Ammon's horn (tissue), 1 donor: Measurements from ENCODE around the gene PDE4A.
"Not testable (repeated sequence)": the region's sequence is repeated elsewhere in the genome, so short reads cannot be mapped to it uniquely, and the experiment has no call there.

Experiments
- DNase-seq: peaks from one replicate; pipeline ENCODE4 v3.0.0-alpha.2; 2016; ENCODE audit warnings: low spot score

The PDE4A gene

DNA sequence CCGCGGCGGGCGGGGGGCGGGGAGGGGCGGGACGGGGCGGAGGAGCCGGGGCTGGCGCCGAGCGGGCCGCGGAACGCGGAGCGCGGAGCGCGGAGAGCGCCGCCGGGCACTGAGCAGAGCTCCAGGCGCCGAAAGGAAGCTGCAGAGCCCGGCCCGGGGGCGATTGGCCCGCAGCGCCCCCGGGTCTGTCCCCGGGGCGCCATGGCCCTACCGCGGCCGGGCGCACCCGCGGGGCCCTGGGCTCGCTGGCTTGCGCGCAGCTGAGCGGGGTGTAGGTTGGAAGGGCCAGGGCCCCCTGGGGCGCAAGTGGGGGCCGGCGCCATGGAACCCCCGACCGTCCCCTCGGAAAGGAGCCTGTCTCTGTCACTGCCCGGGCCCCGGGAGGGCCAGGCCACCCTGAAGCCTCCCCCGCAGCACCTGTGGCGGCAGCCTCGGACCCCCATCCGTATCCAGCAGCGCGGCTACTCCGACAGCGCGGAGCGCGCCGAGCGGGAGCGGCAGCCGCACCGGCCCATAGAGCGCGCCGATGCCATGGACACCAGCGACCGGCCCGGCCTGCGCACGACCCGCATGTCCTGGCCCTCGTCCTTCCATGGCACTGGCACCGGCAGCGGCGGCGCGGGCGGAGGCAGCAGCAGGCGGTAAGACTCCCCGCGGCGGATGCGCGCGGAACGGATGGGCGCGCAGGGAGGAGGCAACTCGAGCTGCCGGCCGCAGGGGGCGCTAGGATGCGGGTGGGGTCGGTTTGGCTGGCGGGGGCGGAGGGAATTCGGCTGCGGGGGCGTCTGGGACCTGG lies at the start of gene PDE4A:
Gene PDE4A (plus strand): TSS at position 95 of the 796 bp plus-strand sequence. CDS start 227 bp downstream, at position 322.
- peak; percentile 23 for DNase-seq

DNA sequence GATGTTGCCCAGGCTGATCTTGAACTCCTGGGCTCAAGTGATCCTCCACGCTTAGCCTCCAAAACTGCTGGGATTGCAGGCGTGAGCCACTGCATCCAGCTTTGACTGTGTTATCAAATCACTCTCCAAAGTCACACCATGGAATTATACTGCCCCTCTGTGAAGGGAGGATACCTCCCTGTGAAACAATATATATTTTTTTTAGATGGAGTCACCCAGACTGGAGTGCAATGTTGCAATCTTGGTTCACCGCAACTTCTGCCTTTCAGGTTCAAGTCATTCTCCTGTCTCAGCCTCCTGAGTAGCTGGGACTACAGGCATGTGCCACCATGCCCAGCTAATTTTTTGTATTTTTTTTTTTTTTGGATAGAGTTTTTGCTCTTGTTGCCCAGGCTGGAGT lies 47.6 kb upstream of the PDE4A start:
- peak; percentile 52 for DNase-seq

DNA sequence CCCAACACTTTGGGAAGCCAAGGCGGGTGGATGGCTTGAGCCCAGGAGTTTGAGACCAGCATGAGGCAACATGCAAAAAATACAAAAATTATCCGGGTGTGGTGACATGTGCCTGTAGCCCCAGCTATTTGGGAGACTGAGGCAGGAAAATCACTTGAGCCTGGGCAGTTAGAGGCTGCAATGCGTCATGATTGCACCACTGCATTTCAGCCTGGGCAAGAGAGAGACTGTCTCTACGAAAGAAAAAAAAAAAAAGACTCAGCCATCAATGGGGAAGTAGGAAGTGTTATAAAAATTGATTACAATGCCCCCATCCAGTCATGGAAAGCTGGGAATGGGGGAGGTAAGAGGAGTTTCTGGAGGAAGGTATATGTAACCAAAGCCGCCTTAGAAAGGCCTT lies 45.4 kb upstream of the PDE4A start:
- DNase-seq, result no peak

DNA sequence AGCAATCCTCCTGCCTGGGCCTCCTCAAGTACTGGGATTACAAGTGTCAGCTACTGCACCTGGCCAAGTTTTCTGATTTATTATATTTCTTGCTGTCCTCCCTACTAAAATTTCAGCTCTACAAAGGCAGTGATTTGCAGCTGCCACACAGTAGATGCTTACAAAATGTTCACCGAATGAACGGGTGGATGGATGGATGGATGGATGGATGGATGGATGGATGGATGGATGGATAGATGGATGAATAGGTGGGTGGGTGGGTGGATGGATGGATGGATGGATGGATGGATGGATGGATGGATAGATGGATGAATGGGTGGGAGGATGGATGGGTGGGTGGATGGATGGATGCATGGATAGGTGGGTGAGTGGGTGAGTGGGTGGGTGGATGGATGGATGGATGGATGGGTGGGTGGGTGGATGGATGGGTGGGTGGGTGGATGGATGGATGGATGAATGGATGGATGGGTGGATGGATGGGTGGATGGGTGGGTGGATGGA lies 43.1 kb upstream of the PDE4A start:
- DNase-seq, result not testable (repeated sequence)

DNA sequence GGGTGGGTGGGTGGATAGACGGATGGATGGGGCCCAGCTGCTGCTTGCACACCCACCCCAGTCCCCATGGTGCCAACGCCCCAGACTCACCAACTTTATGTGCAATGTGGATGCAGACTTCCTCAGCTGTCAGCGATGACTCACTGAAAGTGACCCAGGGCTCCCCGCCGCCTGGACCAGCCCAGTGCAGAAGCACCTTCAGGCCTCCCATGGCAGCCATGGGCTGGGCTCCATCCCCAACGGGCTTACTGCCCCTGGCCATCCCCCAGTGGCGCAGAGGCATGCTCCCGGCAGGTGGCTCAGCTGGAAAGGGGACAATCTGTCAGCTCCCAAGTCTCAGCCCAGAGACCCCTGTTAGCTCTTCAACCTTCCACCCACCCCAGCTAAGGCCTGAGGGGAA lies 42.2 kb upstream of the PDE4A start:
- no peak for DNase-seq

DNA sequence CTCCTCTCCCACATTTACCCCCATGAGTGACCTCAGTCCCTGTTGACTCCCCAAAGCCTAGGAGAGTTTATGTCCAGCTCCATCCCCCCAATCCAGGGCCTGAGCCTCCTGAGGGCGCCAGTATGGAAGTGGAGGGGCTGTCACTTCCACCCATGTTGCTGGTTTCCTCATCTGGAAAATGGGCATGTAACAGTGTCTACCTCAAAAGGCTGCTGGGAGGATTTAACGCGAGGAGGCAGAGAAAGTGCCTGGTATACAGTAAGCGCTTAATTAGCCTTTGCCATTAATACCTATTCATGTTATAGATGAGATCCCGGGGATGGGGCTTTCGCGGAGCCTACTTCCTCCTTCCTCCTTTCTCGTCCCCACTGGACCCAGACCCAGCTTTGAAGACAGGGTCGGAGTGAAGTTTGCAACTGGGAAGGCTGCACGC lies 40.4 kb upstream of the PDE4A start:
- no peak for DNase-seq

DNA sequence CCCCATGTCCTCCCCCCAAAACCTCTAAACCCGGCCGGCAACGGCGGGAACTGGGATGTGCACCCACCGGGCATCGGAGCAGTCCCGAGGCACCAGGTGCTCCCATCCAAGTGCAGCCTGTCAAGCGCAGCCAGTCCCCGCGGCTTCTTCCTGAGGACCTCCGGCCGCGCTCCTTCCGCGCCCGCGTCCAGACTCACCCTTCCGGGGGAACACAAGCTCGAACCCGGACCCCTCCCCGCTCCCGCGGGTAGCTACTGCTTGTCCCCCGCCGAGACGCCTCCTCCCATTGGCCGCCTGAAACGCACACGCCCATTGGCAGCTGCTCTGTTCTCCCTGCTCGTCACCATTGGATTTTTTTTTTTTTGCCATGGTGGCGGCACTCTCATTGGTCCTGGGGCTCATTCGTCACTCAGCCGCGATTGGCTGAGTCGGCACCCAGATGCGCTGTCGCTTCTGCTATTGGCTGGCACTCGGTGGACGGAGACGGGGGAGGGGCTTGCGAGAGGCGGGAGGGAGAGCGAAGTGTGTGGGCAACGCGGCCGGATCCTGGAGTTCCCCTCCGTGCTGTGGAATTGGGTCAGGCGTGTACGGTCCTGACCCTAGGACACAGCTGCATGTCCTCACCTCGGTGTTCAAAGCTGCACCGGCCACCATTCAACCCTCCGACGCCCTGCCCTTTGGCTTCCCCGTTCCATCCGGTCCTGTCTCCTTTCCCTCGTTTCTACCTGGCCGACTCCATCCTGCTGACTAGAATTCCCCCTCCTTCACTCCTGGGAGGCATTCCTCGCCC lies 39.8 kb upstream of the PDE4A start, which contains the start of gene TYK2:
Gene TYK2 (minus strand): TSS at position 260 of the 790 bp plus-strand sequence. CDS start 2,166 bp downstream, outside the sequence.
- DNase-seq, result peak; percentile 99

DNA sequence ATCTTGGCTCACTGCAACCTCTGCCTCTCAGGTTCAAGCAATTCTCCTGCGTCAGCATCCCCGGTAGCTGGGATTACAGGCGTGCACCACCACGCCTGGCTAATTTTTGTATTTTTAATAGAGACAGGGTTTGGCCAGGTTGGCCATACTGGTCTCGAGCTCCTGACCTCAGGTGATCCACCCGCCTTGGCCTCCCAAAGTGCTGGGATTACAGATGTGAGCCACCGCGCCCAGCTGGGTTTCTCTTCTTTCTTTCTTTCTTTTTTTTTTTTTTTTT lies 37.2 kb upstream of the PDE4A start:
- not testable (repeated sequence) for DNase-seq

DNA sequence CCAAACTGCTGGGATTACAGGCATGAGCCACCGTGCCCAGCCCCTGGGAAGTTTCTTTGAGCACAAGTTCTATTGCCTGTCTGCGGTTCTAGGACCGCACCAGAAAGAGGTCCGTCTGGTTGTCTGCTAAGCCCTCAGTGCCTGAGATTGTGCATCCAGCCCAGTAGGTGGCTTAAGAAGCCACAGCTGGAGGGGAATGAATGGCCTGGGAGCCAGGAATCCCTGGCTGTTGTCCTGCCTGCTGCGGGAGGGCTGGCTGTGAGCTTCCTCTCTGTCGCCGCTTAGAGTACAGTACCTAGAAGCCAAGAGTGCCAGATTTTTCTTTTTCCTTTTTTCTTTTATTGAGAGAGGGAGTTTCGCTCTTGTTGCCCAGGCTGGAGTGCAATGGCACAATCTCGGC lies 35.8 kb upstream of the PDE4A start:
- DNase-seq, result no peak

DNA sequence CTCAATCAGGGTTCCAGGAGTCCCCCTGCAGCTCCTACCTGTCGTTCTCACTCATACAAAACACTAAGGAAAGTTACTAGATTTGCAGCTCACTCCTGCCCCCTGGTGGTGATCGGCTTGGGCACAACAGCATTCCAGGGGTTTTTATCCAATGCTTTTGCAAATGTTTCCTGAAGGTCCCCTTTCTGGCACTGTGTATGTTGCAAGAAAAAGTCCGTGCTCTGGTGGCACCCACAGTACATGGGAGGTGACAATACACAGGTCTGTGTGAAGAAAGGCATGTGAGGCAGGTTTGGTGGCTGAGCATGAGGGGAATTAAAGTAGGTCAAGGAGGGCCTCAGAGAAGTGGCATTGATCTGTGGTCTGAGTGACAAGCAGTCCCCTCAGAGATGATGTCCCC lies 31.4 kb upstream of the PDE4A start:
- peak; percentile 86 for DNase-seq

DNA sequence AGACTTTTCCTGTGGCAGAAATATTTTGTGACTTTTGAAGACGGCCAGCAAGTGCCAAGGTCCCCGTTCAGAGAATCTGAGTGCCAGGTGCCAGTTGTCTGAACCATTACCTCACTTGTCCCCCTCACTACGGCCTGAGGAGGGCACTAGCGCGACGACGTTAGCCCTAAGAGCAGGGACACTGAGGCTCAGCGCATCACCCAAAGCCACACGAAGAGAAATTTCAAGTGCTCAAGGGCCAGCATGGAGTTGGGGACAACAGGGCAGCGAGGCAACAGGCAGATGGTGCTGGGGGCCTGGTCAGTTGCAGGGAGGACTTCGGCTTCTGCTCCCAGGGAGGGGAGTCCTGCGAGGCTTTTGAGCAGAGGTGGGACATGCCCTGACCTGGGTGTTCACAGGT lies 30.5 kb upstream of the PDE4A start:
- no peak for DNase-seq

DNA sequence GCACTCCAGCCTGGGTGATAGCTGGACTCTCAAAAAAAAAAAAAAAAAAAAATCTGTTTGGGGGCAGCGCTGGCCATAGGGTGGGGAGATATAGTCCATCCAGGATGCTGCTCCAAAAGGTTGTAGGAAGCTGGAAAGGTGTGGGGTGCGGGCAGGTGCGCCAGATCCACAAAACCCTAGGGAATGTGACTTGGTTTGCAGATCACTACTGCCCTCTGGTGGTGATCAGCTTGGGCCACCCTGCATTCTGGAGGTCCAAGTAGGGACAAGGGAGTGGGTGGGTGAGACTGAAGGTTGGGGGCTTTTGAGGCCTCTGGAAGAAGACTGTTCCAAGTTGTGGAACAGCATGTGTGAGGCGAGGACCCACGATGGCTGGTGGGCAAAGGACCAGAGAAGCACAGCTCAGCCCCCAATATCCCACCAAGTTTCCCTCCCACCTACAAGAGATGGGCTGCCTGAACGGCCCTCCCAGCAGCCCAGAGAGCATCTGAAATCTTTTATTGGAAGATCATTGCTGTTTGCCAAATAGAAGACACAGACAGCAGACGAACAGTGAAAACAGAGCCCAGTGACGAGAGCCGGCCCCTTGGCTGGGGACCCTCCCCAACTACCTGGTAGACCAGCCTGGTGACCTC lies 29.6 kb upstream of the PDE4A start:
- peak; percentile 80 for DNase-seq

DNA sequence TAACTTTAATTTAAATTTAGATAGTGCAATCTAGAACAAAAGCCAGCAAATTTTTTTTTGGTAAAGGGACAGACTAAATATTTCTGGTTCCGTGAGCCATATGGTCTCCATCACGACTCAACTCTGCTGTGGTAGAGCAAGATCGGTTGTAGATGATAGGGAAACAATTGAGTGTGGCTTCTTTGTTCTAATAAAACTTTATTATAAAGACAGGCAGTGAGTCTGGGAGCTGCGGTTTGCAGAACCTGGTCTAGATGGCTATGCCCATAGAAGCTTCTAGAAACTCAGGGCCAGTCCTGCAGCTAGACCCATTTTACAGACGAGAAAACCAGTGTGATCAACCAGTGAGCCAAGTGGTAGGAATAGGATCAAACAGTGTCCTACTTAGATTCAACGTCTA lies 28.2 kb upstream of the PDE4A start:
- no peak for DNase-seq

DNA sequence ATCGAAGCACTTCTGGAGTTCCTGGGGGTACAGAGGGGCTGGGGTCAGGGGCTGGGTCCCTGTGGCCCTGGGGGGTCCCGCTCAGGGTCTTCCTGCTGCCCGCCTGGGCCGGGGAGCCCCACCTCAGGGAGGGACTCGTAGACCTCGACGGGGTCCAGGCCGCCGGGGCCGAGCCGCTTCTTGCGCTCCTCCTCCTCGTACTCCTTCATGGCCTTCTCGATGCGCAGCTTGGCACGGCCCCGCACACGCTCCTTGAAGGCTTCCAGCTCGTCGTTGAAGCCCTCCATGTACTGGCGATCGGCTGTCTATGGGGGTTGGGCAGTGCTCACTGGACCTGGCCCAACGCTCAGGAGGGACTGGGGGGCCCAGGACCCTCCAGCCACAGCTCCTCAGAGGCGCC lies 27.2 kb upstream of the PDE4A start:
- DNase-seq, result no peak

DNA sequence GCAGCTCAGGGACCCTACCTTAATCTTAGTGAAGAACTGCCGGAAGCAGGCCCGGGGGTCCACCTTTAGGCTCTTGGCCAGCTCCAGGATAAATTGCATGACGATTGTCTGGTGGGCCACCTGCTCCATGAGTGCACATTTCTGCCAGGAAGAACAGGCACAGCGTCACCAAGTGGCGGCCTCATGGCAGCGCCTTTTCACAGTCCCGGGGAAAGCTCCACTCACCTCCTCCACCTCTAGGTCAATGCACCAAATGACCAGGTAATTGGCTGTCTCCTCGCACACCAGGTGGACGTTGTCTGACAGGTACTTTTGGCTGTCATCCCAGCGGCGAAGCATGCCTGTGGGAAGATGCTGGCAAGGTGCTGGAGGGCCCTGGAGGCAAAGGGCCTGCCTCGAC lies 25.3 kb upstream of the PDE4A start:
- DNase-seq, result no peak

DNA sequence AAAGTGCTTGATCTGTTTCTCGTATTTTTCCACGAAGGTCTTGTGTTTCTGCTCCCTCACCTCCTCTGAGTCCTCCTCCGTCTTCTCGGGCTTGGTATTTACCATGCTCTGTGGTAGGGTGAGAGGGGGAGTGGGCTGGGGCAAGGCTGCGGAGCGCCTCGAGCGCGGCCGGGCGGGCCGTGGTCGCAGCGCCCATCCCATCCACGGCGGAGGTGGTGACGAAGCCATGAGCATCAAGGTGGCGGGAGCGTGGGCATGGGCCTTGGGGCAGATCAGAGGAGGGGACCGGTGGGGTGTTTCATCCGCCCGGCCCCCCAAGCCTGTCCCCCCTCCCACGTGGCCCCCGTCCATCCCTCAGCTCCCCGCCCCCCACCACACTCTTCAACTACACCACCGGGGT lies 24.9 kb upstream of the PDE4A start:
- no peak for DNase-seq

DNA sequence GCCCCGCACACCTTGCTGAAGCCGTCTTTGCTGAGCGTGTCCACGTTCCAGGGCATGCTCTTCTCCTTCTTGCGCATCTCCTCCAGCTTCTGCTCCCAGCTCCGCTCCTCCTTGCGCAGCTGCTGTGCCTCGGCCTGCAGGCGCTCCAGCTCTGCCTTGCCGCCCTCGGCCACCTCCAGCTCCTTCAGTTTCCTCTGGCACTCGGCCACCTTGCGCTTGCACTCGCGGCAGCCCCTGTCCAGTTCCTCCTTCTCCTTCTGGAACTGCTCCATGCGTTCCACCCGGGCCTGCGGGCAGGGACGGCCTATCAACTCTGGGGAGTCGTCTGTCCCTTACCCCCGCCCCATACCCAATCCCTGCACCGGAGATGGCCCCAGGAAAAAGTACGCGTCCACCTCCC lies 24.4 kb upstream of the PDE4A start:
- no peak for DNase-seq

DNA sequence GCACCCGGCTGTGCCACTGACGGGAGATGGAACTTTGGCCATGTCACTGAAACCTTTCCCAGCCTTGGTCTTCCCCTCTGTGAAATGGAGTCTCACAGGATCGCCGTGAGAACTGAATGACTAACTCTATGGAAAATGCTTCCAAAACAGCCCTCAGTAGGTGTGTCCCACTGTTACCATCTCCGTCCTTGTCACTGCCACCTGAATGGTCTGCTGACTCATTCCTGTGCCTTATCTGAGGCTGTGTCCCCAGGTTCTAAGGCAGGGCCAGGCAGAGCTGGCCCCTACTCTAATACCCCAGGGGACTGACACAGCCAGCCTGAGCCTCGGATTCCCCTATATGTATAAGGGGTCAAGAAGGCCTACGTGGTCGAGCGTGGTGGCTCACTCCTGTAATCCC lies 21.5 kb upstream of the PDE4A start:
- DNase-seq, result no peak

DNA sequence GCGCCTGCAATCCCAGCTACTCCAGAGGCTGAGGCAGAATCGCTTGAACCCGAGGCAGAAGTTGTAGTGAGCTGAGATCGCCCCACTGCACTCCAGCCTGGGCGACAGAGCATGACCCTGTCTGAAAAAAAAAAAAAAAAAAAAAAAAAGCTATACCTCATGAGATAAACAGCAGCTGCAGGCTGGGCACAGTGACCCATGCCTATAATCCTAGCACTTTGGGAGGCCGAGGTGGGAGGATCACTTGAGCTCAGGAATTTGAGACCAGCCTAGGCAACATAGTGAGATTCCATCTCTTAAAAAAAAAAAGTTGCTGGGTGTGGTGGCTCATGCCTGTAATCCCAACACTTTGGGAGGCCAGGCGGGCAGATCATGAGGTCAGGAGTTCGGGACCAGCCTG lies 21.0 kb upstream of the PDE4A start:
- DNase-seq, result not testable (repeated sequence)

DNA sequence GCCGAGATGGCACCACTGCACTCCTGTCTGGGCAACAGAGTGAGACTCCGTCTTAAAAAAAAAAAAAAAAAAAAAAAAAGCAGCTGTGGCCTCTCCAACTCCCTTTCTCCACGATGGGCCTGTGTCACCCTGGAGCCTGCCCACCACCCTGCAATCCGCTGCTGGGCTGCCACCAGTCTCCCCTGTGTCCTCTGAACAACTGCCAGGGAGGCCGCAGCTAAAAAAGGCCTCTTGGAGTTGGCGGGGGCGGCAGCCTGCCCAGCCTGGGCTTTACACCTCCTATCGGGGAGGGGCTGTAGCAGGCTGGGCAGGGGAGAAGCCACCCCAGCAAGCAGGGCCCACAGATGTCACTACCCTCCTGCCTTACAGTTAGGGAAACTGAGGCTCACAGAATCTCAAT lies 20.5 kb upstream of the PDE4A start:
- no peak for DNase-seq

DNA sequence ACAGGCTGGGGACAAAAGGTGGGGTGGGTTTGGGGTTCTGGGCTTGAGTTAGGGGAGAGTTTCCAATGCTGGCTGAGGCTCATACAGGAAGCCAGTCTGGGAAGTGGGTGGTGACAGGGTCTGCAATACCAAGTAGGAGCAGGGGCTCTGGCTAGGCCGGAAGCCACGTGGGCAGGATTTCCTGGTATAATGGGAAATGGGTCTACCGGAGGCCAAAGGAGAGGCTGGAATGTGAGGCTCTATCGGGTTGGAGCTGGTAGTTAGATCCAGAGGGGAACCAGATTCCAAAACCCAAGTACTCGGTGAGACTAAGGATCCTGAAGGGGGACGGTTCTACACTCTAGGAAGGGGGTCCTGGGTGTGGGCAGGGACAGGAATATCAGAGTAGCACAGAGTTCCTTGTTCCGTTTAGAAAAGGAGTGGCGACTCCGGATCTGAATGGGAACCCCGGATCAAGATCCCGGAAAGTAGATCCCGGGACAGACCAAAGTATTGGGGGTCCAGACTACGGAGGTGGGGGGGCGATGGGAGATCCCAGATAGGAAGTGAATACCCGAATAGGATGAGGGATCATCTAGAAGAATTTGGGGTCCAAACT lies 17.8 kb upstream of the PDE4A start:
- no peak for DNase-seq
